IMR-90 (cell line): Measurements from ENCODE around the gene FAM193A. TPM values are rescaled to one million over a fixed set of nuclear protein-coding genes. Genes with fewer than 3 reads are reported as not detected.

ENCODE experiments used
- ATAC-seq: fragments of 200-7000 bp; cut with Tn5 transposase; 2 replicates; pipeline ENCODE4 v1.9.1; 2020; ENCODE audit warnings: low read depth, mild to moderate bottlenecking, moderate library complexity
- BruUV-seq: library from RNA; stranded (reverse); fragments of 400-500 nt; replicated peaks from 2 replicates; lab custom pipeline; 2021; lab: Mats Ljungman, UMichigan
- CTCF ChIA-PET: fragments of 300-600 bp; formaldehyde crosslinking; extraction: SDS; loops from one replicate; lab custom pipeline; 2021; ENCODE audit warnings: antibody characterized with exemption; lab: Yijun Ruan, JAX
- POLR2A ChIA-PET: fragments of 300-600 bp; sonication (Branson Sonifier 250); formaldehyde crosslinking; loops from one replicate; lab custom pipeline; 2022; ENCODE audit warnings: antibody characterized with exemption; ENCODE audit not compliant: unreplicated experiment; lab: Charles Lee
- DNase-seq: peaks from one replicate; pipeline ENCODE4 v3.0.0; 2013
- H2AFZ ChIP-seq: replicated peaks from 2 replicates; pipeline ENCODE3; 2013; ENCODE audit warnings: low read length, mild to moderate bottlenecking; ENCODE audit not compliant: poor library complexity
- H2AK5ac ChIP-seq: 2 replicates; pipeline ENCODE4 v1.6.1; 2013; ENCODE audit warnings: low read depth, low read length, inconsistent platforms
- H2AK9ac ChIP-seq: replicated peaks from 2 replicates; pipeline ENCODE3; 2013; ENCODE audit warnings: mild to moderate bottlenecking, low read depth, low read length, moderate library complexity; ENCODE audit not compliant: poor library complexity
- H2BK120ac ChIP-seq: 2 replicates; pipeline ENCODE4 v1.6.1; 2013; ENCODE audit warnings: low read depth, low read length, inconsistent platforms
- H2BK15ac ChIP-seq: 3 replicates; pipeline ENCODE4 v1.6.1; 2013; ENCODE audit warnings: low read depth, low read length, inconsistent platforms
- H2BK20ac ChIP-seq: 2 replicates; pipeline ENCODE4 v1.6.1; 2013; ENCODE audit warnings: low read depth, mild to moderate bottlenecking, inconsistent platforms, low read length, moderate library complexity
- H2BK5ac ChIP-seq: 2 replicates; pipeline ENCODE4 v1.6.1; 2013; ENCODE audit warnings: mild to moderate bottlenecking, low read depth, low read length, inconsistent platforms; ENCODE audit not compliant: poor library complexity, severe bottlenecking
- H3K14ac ChIP-seq: replicated peaks from 2 replicates; pipeline ENCODE4 v1.6.1; 2013; ENCODE audit warnings: low read depth, low read length, inconsistent platforms
- H3K18ac ChIP-seq: 2 replicates; pipeline ENCODE4 v1.6.1; 2013; ENCODE audit warnings: low read depth, low read length, control low read depth
- H3K23ac ChIP-seq: 2 replicates; pipeline ENCODE4 v1.6.1; 2013; ENCODE audit warnings: low read depth, low read length, inconsistent platforms
- H3K27ac ChIP-seq: 2 replicates; pipeline ENCODE4 v1.5.1; 2013; ENCODE audit warnings: mild to moderate bottlenecking, control low read depth, low read length; ENCODE audit not compliant: insufficient read depth
- H3K27me3 ChIP-seq: 2 replicates; pipeline ENCODE4 v1.6.1; 2013; ENCODE audit warnings: low read length; ENCODE audit not compliant: control insufficient read depth, insufficient read depth
- H3K36me3 ChIP-seq: 2 replicates; pipeline ENCODE4 v1.6.1; 2013; ENCODE audit warnings: low read length, mixed read lengths; ENCODE audit not compliant: control insufficient read depth, insufficient read depth
- H3K4ac ChIP-seq: 2 replicates; pipeline ENCODE4 v1.6.1; 2013; ENCODE audit warnings: low read depth, low read length, inconsistent platforms
- H3K4me1 ChIP-seq: 2 replicates; pipeline ENCODE4 v1.6.1; 2013; ENCODE audit warnings: low read length, mixed read lengths; ENCODE audit not compliant: control insufficient read depth, insufficient read depth
- H3K4me2 ChIP-seq: 2 replicates; pipeline ENCODE4 v1.6.1; 2013; ENCODE audit warnings: low read depth, mild to moderate bottlenecking, control low read depth, low read length, moderate library complexity
- H3K4me3 ChIP-seq: 2 replicates; pipeline ENCODE4 v1.5.1; 2013; ENCODE audit warnings: low read depth, mild to moderate bottlenecking, control low read depth, low read length, moderate library complexity; ENCODE audit not compliant: insufficient read depth
- H3K56ac ChIP-seq: 2 replicates; pipeline ENCODE4 v1.6.1; 2013; ENCODE audit warnings: low read length, inconsistent platforms; ENCODE audit not compliant: insufficient read depth; ENCODE audit errors: extremely low read depth
- H3K79me1 ChIP-seq, 2 experiments: 2 replicates each; pipeline ENCODE4 v1.6.1; 2013; ENCODE audit warnings: low read length in 2 of 2, inconsistent platforms in 1 of 2, low read depth in 1 of 2
- H3K9ac ChIP-seq: 2 replicates; pipeline ENCODE4 v1.6.1; 2013; ENCODE audit warnings: low read depth, low read length, control low read depth
- H3K9me1 ChIP-seq: 2 replicates; pipeline ENCODE4 v1.6.1; 2013; ENCODE audit warnings: low read length, inconsistent platforms; ENCODE audit not compliant: insufficient read depth
- H3K9me3 ChIP-seq: 2 replicates; pipeline ENCODE4 v1.6.1; 2013; ENCODE audit warnings: low read length; ENCODE audit not compliant: control insufficient read depth, insufficient read depth
- H4K20me1 ChIP-seq: 2 replicates; pipeline ENCODE4 v1.6.1; 2013; ENCODE audit warnings: low read length, inconsistent platforms; ENCODE audit not compliant: insufficient read depth
- H4K5ac ChIP-seq: 2 replicates; pipeline ENCODE4 v1.6.1; 2013; ENCODE audit warnings: mild to moderate bottlenecking, low read depth, low read length, control low read depth
- H4K8ac ChIP-seq, 2 experiments: 2 replicates each; pipeline ENCODE4 v1.6.1; 2013; ENCODE audit warnings: low read depth in 2 of 2, low read length in 2 of 2, control low read depth in 1 of 2, inconsistent platforms in 1 of 2
- H4K91ac ChIP-seq: 2 replicates; pipeline ENCODE4 v1.6.1; 2013; ENCODE audit warnings: low read depth, low read length, inconsistent platforms; ENCODE audit not compliant: insufficient read depth
- BHLHE40 ChIP-seq: fragments of 150-350 bp; IDR thresholded peaks from 2 replicates; pipeline ENCODE4 v1.6.1; 2016; ENCODE audit warnings: mild to moderate bottlenecking, low read depth, low read length
- CEBPB ChIP-seq: IDR thresholded peaks from 2 replicates; pipeline ENCODE4 v1.6.1; 2012; ENCODE audit warnings: low read depth, low read length, improper control_type of control experiment
- CHD1 ChIP-seq: IDR thresholded peaks from 2 replicates; pipeline ENCODE4 v1.6.1; 2012; ENCODE audit warnings: low read depth, low read length, improper control_type of control experiment
- MAFK ChIP-seq: IDR thresholded peaks from 2 replicates; pipeline ENCODE4 v1.6.1; 2012; ENCODE audit warnings: low read depth, low read length, improper control_type of control experiment
- MAZ ChIP-seq: IDR thresholded peaks from 2 replicates; pipeline ENCODE4 v1.6.1; 2012; ENCODE audit warnings: low read depth, mild to moderate bottlenecking, low read length, improper control_type of control experiment, moderate library complexity, borderline replicate concordance
- MXI1 ChIP-seq: IDR thresholded peaks from 2 replicates; pipeline ENCODE4 v1.6.1; 2012; ENCODE audit warnings: low read depth, mild to moderate bottlenecking, low read length, moderate library complexity, borderline replicate concordance
- NFE2L2 ChIP-seq: fragments of 150-350 bp; IDR thresholded peaks from 2 replicates; pipeline ENCODE4 v1.6.1; 2016; ENCODE audit warnings: low read depth, mild to moderate bottlenecking, low read length
- POLR2A ChIP-seq: IDR thresholded peaks from 2 replicates; pipeline ENCODE4 v1.6.1; 2012; ENCODE audit warnings: mild to moderate bottlenecking, low read depth, low read length
- RAD21 ChIP-seq: IDR thresholded peaks from 2 replicates; pipeline ENCODE4 v1.6.1; 2012; ENCODE audit warnings: low read length, improper control_type of control experiment
- RFX5 ChIP-seq: IDR thresholded peaks from 2 replicates; pipeline ENCODE4 v1.8.0; 2012; ENCODE audit warnings: low read depth, mild to moderate bottlenecking, low read length, moderate library complexity
- SMC3 ChIP-seq: fragments of 150-350 bp; IDR thresholded peaks from 2 replicates; pipeline ENCODE4 v1.6.1; 2016; ENCODE audit warnings: low read depth, mild to moderate bottlenecking, antibody characterized with exemption, low read length, moderate library complexity
- USF2 ChIP-seq: fragments of 150-350 bp; IDR thresholded peaks from 2 replicates; pipeline ENCODE4 v1.6.1; 2017; ENCODE audit warnings: mild to moderate bottlenecking, antibody characterized with exemption, low read length, low read depth
- WGBS, 2 experiments: methylation state at CpG; one replicate each; pipeline versions ENCODE4 v1.1.5 to v1.1.7; 2013; ENCODE audit warnings: missing lambda C conversion rate in 2 of 2; ENCODE audit not compliant: insufficient read length in 1 of 2; ENCODE audit errors: extremely low coverage in 2 of 2; 5-methylcytosine and 5-hydroxymethylcytosine counted together
- dilution Hi-C: fragments of 300-500 bp; cut with HindIII; formaldehyde crosslinking; loops from one replicate; pipeline ENCODE4 v1.14.3; 2018; ENCODE audit warnings: low sequenced_read_pairs; ENCODE audit not compliant: unreplicated experiment
- in situ Hi-C: fragments of 300-500 bp; cut with MboI; formaldehyde crosslinking; loops from 3 replicates; pipeline ENCODE4 v1.14.3; 2019; ENCODE audit warnings: low sequenced_read_pairs, inconsistent platforms, mixed read lengths
- intact Hi-C: fragments of 100-400 bp; cut with micrococcal nuclease; formaldehyde crosslinking; loops from 2 replicates; pipeline ENCODE4 v1.10.0; 2022
- polyA plus RNA-seq, 3 experiments: library from polyadenylated mRNA; depleted of rRNA; stranded (reverse); fragments of >200 nt; gene quantifications; 2 replicates each; pipeline ENCODE4 v1.2.3, GENCODE V29; 2012; ENCODE audit warnings: low replicate concordance in 1 of 3
- total RNA-seq: library from RNA; depleted of rRNA; stranded (reverse); fragments of >200 nt; gene quantifications from 2 replicates; pipeline ENCODE4 v1.2.3, GENCODE V29; 2012
- TF ChIP-seq, protein P1 (sequence below): fragments of 150-350 bp; IDR thresholded peaks from 2 replicates; pipeline ENCODE4 v1.6.1; 2016; ENCODE audit warnings: low read depth, mild to moderate bottlenecking, low read length, moderate library complexity, borderline replicate concordance

Gene FAM193A
- total and polyA plus RNA-seq, 2 of the 4 experiments (the other 2 are of a cell fraction): 6.8 to 11.0 TPM

DNA sequence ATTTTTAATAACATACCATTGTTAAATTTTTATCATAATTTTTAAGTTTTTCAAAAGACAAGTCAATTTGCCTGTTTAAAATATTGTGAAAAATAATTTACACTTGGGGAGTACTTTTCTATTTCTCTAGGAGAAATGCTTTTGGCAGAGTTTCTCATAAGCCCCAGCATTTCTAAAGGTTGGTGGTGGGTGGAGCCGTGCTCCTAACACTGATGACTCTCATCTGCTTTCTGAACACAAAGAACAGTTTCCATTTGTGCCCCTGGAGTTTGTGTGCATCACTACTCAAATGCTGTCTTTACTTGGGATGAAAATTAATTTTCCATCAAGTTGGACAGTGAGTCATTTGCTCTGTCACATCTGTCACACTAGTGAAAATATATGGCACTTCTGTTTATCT is 162.1 kb downstream of the FAM193A start:
- Histone ChIP-seq H3K9ac (no peak overlapping the region), H2BK15ac (no peak overlapping the region), H3K18ac (no peak overlapping the region), H3K4me2 (no peak overlapping the region), H3K23ac (no peak overlapping the region), H3K79me1 (peaks cover 16 to 33% of the 10 kb centered on the region in 2 experiments; a peak in 3 of 4 replicates), H2AFZ (no peak overlapping the region), H4K91ac (no peak overlapping the region), H3K9me3 (no peaks in the 10 kb centered on the region), H2BK120ac (no peak overlapping the region), H3K27me3 (no peaks in the 10 kb centered on the region), H3K14ac (no peak overlapping the region), H3K4me3 (no peak overlapping the region), H4K5ac (no peak overlapping the region), H2BK20ac (no peak overlapping the region), H4K8ac (no peak overlapping the region), H2BK5ac (no peak overlapping the region), H3K27ac (no peak overlapping the region), H3K56ac (no peak overlapping the region), H3K4me1 (no peaks in the 10 kb centered on the region), H3K9me1 (peaks cover 7% of the 10 kb centered on the region; the same call in 1 of the 2 replicates), H3K4ac (no peak overlapping the region), H2AK5ac (no peak overlapping the region), H4K20me1 (peaks cover 3% of the 10 kb centered on the region; the same call in 1 of the 2 replicates), H3K36me3 (peaks cover 72% of the 10 kb centered on the region), H2AK9ac (no peak overlapping the region)
- WGBS, 2 experiments: no CpG with 5 or more reads among the region's 1 CpG
- POLR2A ChIA-PET: interaction anchor here (0.5 kb wide), 1 partner anchor 86 kb away, joined by 5 read pairs; no protein-coding TSS in a partner anchor
- no peak for DNase-seq
- no TSS peak for BruUV-seq
- in situ Hi-C loops (no loop called here), dilution Hi-C loops (no loop called here), intact Hi-C loops (no loop called here)
- no peak for ATAC-seq
- TF ChIP-seq USF2: no peak
- no peak for TF ChIP-seq BHLHE40
- no peak for TF ChIP-seq POLR2A
- TF ChIP-seq MAFK: no peak
- no peak for TF ChIP-seq CEBPB
- TF ChIP-seq MAZ: no peak
- TF ChIP-seq MXI1: no peak
- no peak for TF ChIP-seq SMC3
- TF ChIP-seq, protein P1, sequence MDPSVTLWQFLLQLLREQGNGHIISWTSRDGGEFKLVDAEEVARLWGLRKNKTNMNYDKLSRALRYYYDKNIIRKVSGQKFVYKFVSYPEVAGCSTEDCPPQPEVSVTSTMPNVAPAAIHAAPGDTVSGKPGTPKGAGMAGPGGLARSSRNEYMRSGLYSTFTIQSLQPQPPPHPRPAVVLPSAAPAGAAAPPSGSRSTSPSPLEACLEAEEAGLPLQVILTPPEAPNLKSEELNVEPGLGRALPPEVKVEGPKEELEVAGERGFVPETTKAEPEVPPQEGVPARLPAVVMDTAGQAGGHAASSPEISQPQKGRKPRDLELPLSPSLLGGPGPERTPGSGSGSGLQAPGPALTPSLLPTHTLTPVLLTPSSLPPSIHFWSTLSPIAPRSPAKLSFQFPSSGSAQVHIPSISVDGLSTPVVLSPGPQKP: no peak
- no peak for TF ChIP-seq NFE2L2
- TF ChIP-seq RFX5: no peak
- no peak for TF ChIP-seq RAD21
- no peak for TF ChIP-seq CHD1
- CTCF ChIA-PET: no interaction called here
